ENCODE measurements around the gene MAML3. TPM values are rescaled to one million over a fixed set of nuclear protein-coding genes. Genes with fewer than 3 reads are reported as not detected.

Gene MAML3
- total RNA-seq, 2 donors from 2014 or later = 2.6 to 5.8 TPM

DNA sequence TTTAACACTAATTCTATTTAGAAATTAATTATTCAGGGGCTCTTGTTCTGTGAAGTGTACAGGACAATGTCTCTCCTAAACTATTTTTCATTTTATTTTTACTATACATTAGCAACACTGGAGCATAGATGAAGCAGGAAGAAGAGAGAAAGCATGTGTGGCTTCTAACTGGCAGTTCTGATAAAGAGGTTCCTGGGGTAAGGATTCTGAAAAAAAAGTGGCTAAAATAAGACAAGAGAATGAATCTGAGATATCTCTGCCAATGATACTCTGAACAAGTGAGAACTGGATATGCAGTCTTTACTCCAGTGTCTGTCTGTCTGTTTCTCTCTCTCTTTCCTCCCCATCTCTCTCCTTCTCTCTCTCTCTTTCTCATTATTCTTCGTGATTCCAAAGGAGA lies 125.9 kb downstream of the MAML3 start:
- Histone ChIP-seq H3K27ac (no peak overlapping the region), H3K4me1 (no peaks in the 10 kb centered on the region), H3K27me3 (no peaks in the 10 kb centered on the region), H3K36me3 (no peaks in the 10 kb centered on the region), H3K9me3 (no peaks in the 10 kb centered on the region), H3K4me3 (no peak overlapping the region)
- DNase-seq (ENCODE audit: low spot score) = no peak
- no peak for TF ChIP-seq CTCF (IDR thresholded peaks at IDR 0.05)

DNA sequence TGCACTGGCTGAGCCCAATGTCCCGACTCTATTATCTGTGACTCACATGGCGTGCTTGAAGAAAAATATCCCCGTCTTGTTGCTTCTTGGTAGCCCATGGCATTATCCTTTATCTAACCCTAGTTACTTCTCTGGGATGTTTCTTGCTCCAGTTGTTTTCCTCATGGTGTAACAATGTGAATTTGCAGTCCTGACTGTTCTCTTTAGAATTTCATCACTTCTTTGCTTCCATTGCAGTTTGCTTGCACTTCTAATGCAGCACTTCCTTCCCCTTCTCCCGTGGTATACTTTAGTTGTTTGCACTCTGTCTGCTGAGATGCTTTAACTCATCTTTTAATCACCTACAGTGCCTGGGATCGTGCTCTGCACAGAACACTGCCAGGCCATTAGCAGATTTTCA lies 126.9 kb downstream of the MAML3 start:
- Histone ChIP-seq H3K27me3 (no peaks in the 10 kb centered on the region), H3K9me3 (no peaks in the 10 kb centered on the region), H3K36me3 (no peaks in the 10 kb centered on the region), H3K4me3 (no peak overlapping the region), H3K4me1 (no peaks in the 10 kb centered on the region), H3K27ac (no peak overlapping the region)
- DNase-seq (ENCODE audit: low spot score) = no peak
- TF ChIP-seq CTCF (IDR thresholded peaks at IDR 0.05) = no peak

- no peak for DNase-seq (ENCODE audit: low spot score)
- Histone ChIP-seq H3K36me3 (no peaks in the 10 kb centered on the region), H3K4me3 (no peak overlapping the region), H3K27me3 (no peaks in the 10 kb centered on the region), H3K4me1 (peaks cover 0 to 4% of the 10 kb centered on the region in 2 donors), H3K27ac (no peak overlapping the region), H3K9me3 (no peaks in the 10 kb centered on the region)
- TF ChIP-seq CTCF (IDR thresholded peaks at IDR 0.05) = no peak
Measured at GRCh38 chr4:140025470-140025869, 128.5 kb downstream of the MAML3 start.

- no peak for TF ChIP-seq CTCF (IDR thresholded peaks at IDR 0.05)
- H3K27ac ChIP-seq = no peak overlapping the region
- H3K4me3 ChIP-seq = no peak overlapping the region
- no peak for DNase-seq (ENCODE audit: low spot score)
- H3K36me3 ChIP-seq = no peaks in the 10 kb centered on the region
- H3K9me3 ChIP-seq = peaks cover 0 to 2% of the 10 kb centered on the region in 2 donors
- H3K4me1 ChIP-seq = peaks cover 0 to 18% of the 10 kb centered on the region in 2 donors
- H3K27me3 ChIP-seq = no peaks in the 10 kb centered on the region
Measured at GRCh38 chr4:140020457-140021361, 133.3 kb downstream of the MAML3 start.

GRCh38 chr4:140019619-140020347 lies 134.2 kb downstream of the MAML3 start:
- TF ChIP-seq CTCF (IDR thresholded peaks at IDR 0.05) = no peak
- peaks cover 0 to 8% of the 10 kb centered on the region in 2 donors for H3K9me3 ChIP-seq
- H3K4me1 ChIP-seq = peaks cover 0 to 18% of the 10 kb centered on the region in 2 donors

More at GRCh38 chr4:140019619-140020347, 134.2 kb downstream of the MAML3 start:
- Histone ChIP-seq H3K27me3 (no peaks in the 10 kb centered on the region), H3K4me3 (no peak overlapping the region), H3K36me3 (no peaks in the 10 kb centered on the region), H3K27ac (no peak overlapping the region)
- no peak for DNase-seq (ENCODE audit: low spot score)
